ENCODE results near the gene CYP2E1. TPM values are rescaled to one million over a fixed set of nuclear protein-coding genes. Genes with fewer than 3 reads are reported as not detected.
"Not testable (repeated sequence)": the region's sequence is repeated elsewhere in the genome, so short reads cannot be mapped to it uniquely, and the experiment has no call there.

Gene CYP2E1
- total RNA-seq, 2 experiments from 2014 or later, result not detected

DNA sequence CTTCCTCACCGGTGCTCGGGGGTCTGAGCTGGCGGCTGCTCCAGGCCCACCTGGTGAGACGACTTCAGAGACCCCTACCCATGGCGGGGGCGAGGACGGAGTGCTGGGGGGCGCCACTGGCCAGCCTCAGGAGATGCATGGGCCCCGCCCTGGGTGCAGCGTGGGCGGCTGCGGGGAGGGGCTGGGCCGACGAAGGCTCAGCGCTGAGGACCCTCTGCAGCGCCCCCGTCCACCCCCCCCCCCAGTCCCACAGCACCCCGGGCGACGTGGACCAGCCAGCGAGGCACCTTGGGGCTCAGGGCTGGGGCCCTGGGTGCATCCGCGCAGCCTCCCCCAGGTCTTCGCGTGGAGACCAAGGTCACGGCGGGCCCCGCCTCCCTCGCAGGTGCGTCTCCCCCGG is 49.9 kb downstream of the CYP2E1 start:
- not testable (repeated sequence) for H3K36me3 Mint-ChIP-seq, H3K4me1 Mint-ChIP-seq, H3K9me3 Mint-ChIP-seq, H3K4me3 Mint-ChIP-seq, DNase-seq, H3K27ac Mint-ChIP-seq
- peaks cover 18% of the 10 kb centered on the region for H3K27me3 Mint-ChIP-seq

Other genes starting within 250 kb of the CYP2E1 start
- gene TUBGCP2, start 218.5 kb upstream of the CYP2E1 start, total RNA-seq, result 10 to 100 TPM; 53.3 to 57.8 TPM
- 10 to 100 TPM; 73.4 to 77.3 TPM for gene ZNF511, start 218.4 kb upstream of the CYP2E1 start, total RNA-seq
- gene CALY, start 190.5 kb upstream of the CYP2E1 start, total RNA-seq, result not detected
- not detected for gene PRAP1, start 180.0 kb upstream of the CYP2E1 start, total RNA-seq
- gene FUOM, start 169.3 kb upstream of the CYP2E1 start, total RNA-seq, result 10 to 100 TPM; 27.8 to 29.4 TPM
- gene ECHS1, start 154.0 kb upstream of the CYP2E1 start, total RNA-seq, result 10 to 100 TPM; 58.1 to 62.2 TPM
- gene PAOX, start 148.1 kb upstream of the CYP2E1 start, total RNA-seq, result 1 to 10 TPM; 4.6 to 4.7 TPM
- 10 to 100 TPM; 50.2 to 51.6 TPM for gene MTG1, start 133.2 kb upstream of the CYP2E1 start, total RNA-seq
- gene SPRN, start 102.7 kb upstream of the CYP2E1 start, total RNA-seq, result not detected
- under 1 TPM; 0.28 to 0.45 TPM for gene SCART1, start 73.4 kb upstream of the CYP2E1 start, total RNA-seq
- gene SYCE1, start 38.2 kb downstream of the CYP2E1 start, total RNA-seq, result 1 to 10 TPM; 1.4 to 1.6 TPM
- gene FRG2B, start 99.4 kb downstream of the CYP2E1 start, total RNA-seq, result not detected